Osteoblast (primary cell): ENCODE results near the gene ZDHHC14. TPM values are rescaled to one million over a fixed set of nuclear protein-coding genes. Genes with fewer than 3 reads are reported as not detected.

ENCODE experiments used
- DNase-seq: peaks from one replicate; pipeline ENCODE4 v3.0.0; 2011; ENCODE audit warnings: low spot score, mixed read lengths; ENCODE audit not compliant: insufficient read length; ENCODE audit errors: missing footprints
- H2AFZ ChIP-seq: 2 replicates; pipeline ENCODE4 v1.6.0; 2011; ENCODE audit warnings: mild to moderate bottlenecking, low read length
- H3K27ac ChIP-seq: 2 replicates; pipeline ENCODE4 v1.5.1; 2011; ENCODE audit warnings: mild to moderate bottlenecking, low read depth, low read length, moderate library complexity
- H3K27me3 ChIP-seq: 2 replicates; pipeline ENCODE4 v1.6.0; 2012; ENCODE audit warnings: mild to moderate bottlenecking, control low read depth, inconsistent platforms, low read length, moderate library complexity; ENCODE audit not compliant: insufficient read depth
- H3K36me3 ChIP-seq: 2 replicates; pipeline ENCODE4 v1.5.1; 2011; ENCODE audit warnings: mild to moderate bottlenecking, low read length, control low read depth, moderate library complexity; ENCODE audit not compliant: insufficient read depth
- H3K4me1 ChIP-seq: 2 replicates; pipeline ENCODE4 v1.5.1; 2011; ENCODE audit warnings: mild to moderate bottlenecking, low read length, control low read depth, moderate library complexity; ENCODE audit not compliant: insufficient read depth
- H3K4me2 ChIP-seq: 2 replicates; pipeline ENCODE4 v1.6.0; 2011; ENCODE audit warnings: mild to moderate bottlenecking, low read length; ENCODE audit not compliant: insufficient read depth
- H3K4me3 ChIP-seq: fragments of 200-600 bp; sonication (generic); 3 replicates; pipeline ENCODE4 v1.5.1; 2012; ENCODE audit warnings: mild to moderate bottlenecking, low read length, inconsistent platforms; ENCODE audit not compliant: insufficient read depth
- H3K79me2 ChIP-seq: 2 replicates; pipeline ENCODE4 v1.6.0; 2012; ENCODE audit warnings: mild to moderate bottlenecking, low read length, control low read depth, inconsistent platforms; ENCODE audit not compliant: insufficient read depth
- H3K9me3 ChIP-seq: 2 replicates; pipeline ENCODE4 v1.5.1; 2011; ENCODE audit warnings: low read depth, low read length, control low read depth
- H4K20me1 ChIP-seq: 2 replicates; pipeline ENCODE4 v1.6.0; 2012; ENCODE audit warnings: mild to moderate bottlenecking, low read length, control low read depth; ENCODE audit not compliant: insufficient read depth
- CTCF ChIP-seq: IDR thresholded peaks from 2 replicates; pipeline ENCODE4 v1.5.1; 2011; ENCODE audit warnings: mild to moderate bottlenecking, low read depth, low read length, moderate library complexity; ENCODE audit errors: extremely low read depth
- total RNA-seq: library from RNA; depleted of rRNA; stranded (reverse); fragments of >200 nt; gene quantifications from 2 replicates; pipeline ENCODE4 v1.2.3, GENCODE V29; 2012

ZDHHC14 gene
- total RNA-seq, 1 donor: 1.4 TPM

- Histone ChIP-seq H3K9me3 (no peaks in the 10 kb centered on the region), H3K4me1 (peaks cover 42% of the 10 kb centered on the region), H3K36me3 (no peaks in the 10 kb centered on the region), H2AFZ (peak overlapping the region; percentile 61), H3K27ac (peak overlapping the region; percentile 64), H3K79me2 (no peaks in the 10 kb centered on the region), H4K20me1 (no peaks in the 10 kb centered on the region), H3K27me3 (no peaks in the 10 kb centered on the region), H3K4me3 (no peak overlapping the region), H3K4me2 (peak overlapping the region; percentile 23)
- TF ChIP-seq CTCF: no peak
- peak; percentile 69 for DNase-seq
Measured at GRCh38 chr6:157631838-157632614, 251.0 kb downstream of the ZDHHC14 start.

GRCh38 chr6:157632821-157633220 lies 251.8 kb downstream of the ZDHHC14 start:
- no peak for TF ChIP-seq CTCF
- peak overlapping the region; percentile 69 for H3K4me2 ChIP-seq
- peak overlapping the region; percentile 64 for H3K27ac ChIP-seq

GRCh38 chr6:157634546-157634945 lies 253.6 kb downstream of the ZDHHC14 start:
- TF ChIP-seq CTCF: no peak
- no peaks in the 10 kb centered on the region for H3K79me2 ChIP-seq
- no peak overlapping the region for H3K4me3 ChIP-seq
- peaks cover 31% of the 10 kb centered on the region for H3K4me1 ChIP-seq
- no peak overlapping the region for H2AFZ ChIP-seq
- no peaks in the 10 kb centered on the region for H3K27me3 ChIP-seq
- H3K27ac ChIP-seq: no peak overlapping the region
- no peaks in the 10 kb centered on the region for H3K36me3 ChIP-seq
- DNase-seq: no peak
- H4K20me1 ChIP-seq: no peaks in the 10 kb centered on the region
- H3K4me2 ChIP-seq: no peak overlapping the region
- H3K9me3 ChIP-seq: no peaks in the 10 kb centered on the region

More at GRCh38 chr6:157632821-157633220, 251.8 kb downstream of the ZDHHC14 start:
- Histone ChIP-seq H3K36me3 (no peaks in the 10 kb centered on the region), H3K4me3 (no peak overlapping the region), H3K9me3 (no peaks in the 10 kb centered on the region), H3K4me1 (peaks cover 42% of the 10 kb centered on the region), H3K79me2 (no peaks in the 10 kb centered on the region), H4K20me1 (no peaks in the 10 kb centered on the region), H2AFZ (peak overlapping the region; percentile 57), H3K27me3 (no peaks in the 10 kb centered on the region)
- peak; percentile 97 for DNase-seq

GRCh38 chr6:157635388-157636244 lies 254.6 kb downstream of the ZDHHC14 start:
- peak; percentile 34 for DNase-seq
- H3K9me3 ChIP-seq: no peaks in the 10 kb centered on the region
- H3K4me3 ChIP-seq: no peak overlapping the region
- TF ChIP-seq CTCF: no peak
- no peaks in the 10 kb centered on the region for H4K20me1 ChIP-seq
- no peaks in the 10 kb centered on the region for H3K36me3 ChIP-seq
- H3K4me2 ChIP-seq: no peak overlapping the region
- no peaks in the 10 kb centered on the region for H3K27me3 ChIP-seq
- H3K27ac ChIP-seq: no peak overlapping the region
- H3K79me2 ChIP-seq: no peaks in the 10 kb centered on the region
- H3K4me1 ChIP-seq: peaks cover 28% of the 10 kb centered on the region
- no peak overlapping the region for H2AFZ ChIP-seq
